LNCAP (cell line): Measurements from ENCODE around the gene TRAPPC10.
A peak's percentile ranks its signal among the peaks of the same experiment; 100 is the strongest.

Experiments used
- CTCF ChIP-seq: fragments of 450-650 bp; IDR thresholded peaks from 2 replicates; pipeline ENCODE4 v1.5.1; 2017; ENCODE audit warnings: mild to moderate bottlenecking

The TRAPPC10 gene

GRCh38 chr21:44010429-44010828, 1.7 kb upstream of the TRAPPC10 start:
- no peak for TF ChIP-seq CTCF

GRCh38 chr21:44011123-44011522, 986 bp upstream of the TRAPPC10 start:
- TF ChIP-seq CTCF, result no peak

- peak; percentile 45 for TF ChIP-seq CTCF
These were observed 618 bp downstream of the TRAPPC10 start for GRCh38 chr21:44012474-44013379.

- no peak for TF ChIP-seq CTCF
These were observed 1.4 kb downstream of the TRAPPC10 start for GRCh38 chr21:44013380-44014088.

GRCh38 chr21:44017601-44018000, 5.5 kb downstream of the TRAPPC10 start:
- TF ChIP-seq CTCF, result no peak

- no peak for TF ChIP-seq CTCF
These were observed 6.0 kb downstream of the TRAPPC10 start for GRCh38 chr21:44018127-44018526.

- no peak for TF ChIP-seq CTCF
These were observed 6.9 kb downstream of the TRAPPC10 start for GRCh38 chr21:44018813-44019567.
